HG03280 (cell line): ENCODE measurements around the gene LLCFC1.

Experiments used
- ATAC-seq: cut with Tn5 transposase; IDR thresholded peaks from one replicate; pipeline ENCODE4 v1.9.1; 2021; ENCODE audit warnings: mild to moderate bottlenecking, moderate library complexity; ENCODE audit not compliant: unreplicated experiment

The LLCFC1 gene

GRCh38 chr7:142910031-142910433 lies 29.3 kb upstream of the LLCFC1 start:
- ATAC-seq: no peak

- no peak for ATAC-seq
Measured at GRCh38 chr7:142910481-142910880, 28.8 kb upstream of the LLCFC1 start.

GRCh38 chr7:142913051-142913450 lies 26.2 kb upstream of the LLCFC1 start:
- ATAC-seq: no peak

- ATAC-seq: no peak
Measured at GRCh38 chr7:142913566-142913965, 25.7 kb upstream of the LLCFC1 start.

GRCh38 chr7:142914121-142914520 lies 25.2 kb upstream of the LLCFC1 start:
- no peak for ATAC-seq

- no peak for ATAC-seq
Measured at GRCh38 chr7:142915315-142915714, 24.0 kb upstream of the LLCFC1 start.

GRCh38 chr7:142916508-142916907 lies 22.8 kb upstream of the LLCFC1 start:
- no peak for ATAC-seq

GRCh38 chr7:142917447-142917846 lies 21.8 kb upstream of the LLCFC1 start:
- no peak for ATAC-seq

- ATAC-seq: no peak
Measured at GRCh38 chr7:142918901-142919300, 20.4 kb upstream of the LLCFC1 start.

- ATAC-seq: no peak
Measured at GRCh38 chr7:142919656-142920055, 19.6 kb upstream of the LLCFC1 start.

GRCh38 chr7:142923391-142923790 lies 15.9 kb upstream of the LLCFC1 start:
- no peak for ATAC-seq

- no peak for ATAC-seq
Measured at GRCh38 chr7:142925413-142925812, 13.9 kb upstream of the LLCFC1 start.

GRCh38 chr7:142927085-142927745 lies 12.1 kb upstream of the LLCFC1 start:
- ATAC-seq: no peak

GRCh38 chr7:142927949-142928348 lies 11.3 kb upstream of the LLCFC1 start:
- ATAC-seq: no peak

GRCh38 chr7:142930126-142930730 lies 9.1 kb upstream of the LLCFC1 start:
- ATAC-seq: no peak

GRCh38 chr7:142932386-142933091 lies 6.7 kb upstream of the LLCFC1 start:
- no peak for ATAC-seq

- ATAC-seq: no peak
Measured at GRCh38 chr7:142933092-142933475, 6.2 kb upstream of the LLCFC1 start.

GRCh38 chr7:142933624-142934023 lies 5.7 kb upstream of the LLCFC1 start, which contains the start of gene TRPV5:
Gene TRPV5 (minus strand): TSS chr7:142933746. CDS start chr7:142933459, 287 bp downstream.
- no peak for ATAC-seq

GRCh38 chr7:142934056-142934455 lies 5.2 kb upstream of the LLCFC1 start:
- ATAC-seq: no peak

GRCh38 chr7:142935941-142936565 lies 3.2 kb upstream of the LLCFC1 start:
- ATAC-seq: no peak

- ATAC-seq: no peak
Measured at GRCh38 chr7:142938611-142939010, 673 bp upstream of the LLCFC1 start.
